Sigmoid colon (tissue), 7 donors: Measurements from ENCODE around the gene PPP1R10. TPM values are rescaled to one million over a fixed set of nuclear protein-coding genes. Genes with fewer than 3 reads are reported as not detected.

Experiments
- DNase-seq: peaks from one replicate; pipeline ENCODE4 v3.0.0-alpha.2; 2019
- H3K27ac ChIP-seq, 4 donors: fragments of 200-600 bp; sonication (generic); one replicate each; pipeline ENCODE4 v1.5.1; 2016 to 2019; ENCODE audit warnings: mild to moderate bottlenecking in 1 of 4
- H3K27me3 ChIP-seq, 3 donors: fragments of 200-600 bp; sonication (generic); one replicate each; pipeline ENCODE4 v1.5.1; 2019; ENCODE audit warnings: mild to moderate bottlenecking in 1 of 3
- H3K36me3 ChIP-seq, 4 donors: fragments of 200-600 bp; sonication (generic); one replicate each; pipeline ENCODE4 v1.5.1; 2016 to 2019
- H3K4me1 ChIP-seq, 4 donors: fragments of 200-600 bp; sonication (generic); one replicate each; pipeline ENCODE4 v1.5.1; 2017 to 2019
- H3K4me3 ChIP-seq, 4 donors: fragments of 200-600 bp; sonication (generic); one replicate each; pipeline ENCODE4 v1.5.1; 2017 to 2019; ENCODE audit warnings: mild to moderate bottlenecking in 2 of 4, moderate library complexity in 1 of 4
- H3K9me3 ChIP-seq, 4 donors: fragments of 200-600 bp in 3 of 4; sonication (generic) in 3 of 4; one replicate each; pipeline versions ENCODE4 v1.5.1 to v1.6.1; 2013 to 2019
- CTCF ChIP-seq, 4 experiments: fragments of 450-650 bp in 3 of 4; fragments of 200-600 bp in 1 of 4; IDR thresholded peaks; one replicate each; pipeline ENCODE4 v1.5.1; 2016 to 2019; ENCODE audit warnings: antibody characterized with exemption in 4 of 4, mild to moderate bottlenecking in 3 of 4, moderate library complexity in 2 of 4
- EP300 ChIP-seq, 4 donors: sonication (generic); formaldehyde crosslinking; IDR thresholded peaks; one replicate each; pipeline ENCODE4 v1.6.1; 2017; ENCODE audit warnings: antibody characterized with exemption in 4 of 4
- POLR2A ChIP-seq, 2 donors: fragments of 450-650 bp; IDR thresholded peaks; one replicate each; pipeline ENCODE4 v1.6.1; 2016; ENCODE audit warnings: antibody characterized with exemption in 2 of 2, mild to moderate bottlenecking in 2 of 2, moderate library complexity in 2 of 2
- POLR2AphosphoS5 ChIP-seq, 4 donors: sonication (generic); formaldehyde crosslinking; IDR thresholded peaks; one replicate each; pipeline ENCODE4 v1.6.1; 2017; ENCODE audit warnings: antibody characterized with exemption in 4 of 4
- WGBS, 2 donors: extraction: QIAGEN DNeasy Blood & Tissue Kit; methylation state at CpG; one replicate each; pipeline ENCODE4 v1.1.7; 2013; 5-methylcytosine and 5-hydroxymethylcytosine counted together
- intact Hi-C: fragments of 100-400 bp; cut with DNase I; formaldehyde crosslinking; loops from one replicate; pipeline ENCODE4 v1.15.1; 2023
- polyA plus RNA-seq, 3 donors: library from polyadenylated mRNA; stranded (reverse); fragments of 200-250 nt; gene quantifications; one replicate each; pipeline ENCODE4 v1.2.3, GENCODE V29; 2013
- total RNA-seq, 4 donors: library from RNA; depleted of rRNA; stranded (reverse); fragments of >200 nt; gene quantifications; one replicate each; pipeline ENCODE4 v1.1.0, GENCODE V29; 2016
- donor health status: healthy with polysubstance abuse.
- donor health status: Bipolar disorder and iron deficiency.
- donor health status: healthy.

PPP1R10 gene
- total and polyA plus RNA-seq, 7 donors: 13.8 to 30.6 (median 26.8) TPM

GRCh38 chr6:30614044-30614842 lies 2.8 kb downstream of the PPP1R10 start:
- Histone ChIP-seq H3K4me3 (peak overlapping the region; percentile 59 to 79 (median 72)), H3K9me3 (no peaks in the 10 kb centered on the region), H3K27ac (peak overlapping the region; percentile 89 to 98 (median 95)), H3K4me1 (peaks cover 0 to 65% (median 60%) of the 10 kb centered on the region in 4 donors), H3K27me3 (no peaks in the 10 kb centered on the region), H3K36me3 (peaks cover 9 to 16% (median 12%) of the 10 kb centered on the region in 4 donors)
- TF ChIP-seq POLR2AphosphoS5 (IDR thresholded peaks at IDR 0.05) (peak in 1 of 4 donors; percentile 24), POLR2A (IDR thresholded peaks at IDR 0.05) (no peak)
- peak; percentile 59 for DNase-seq
- intact Hi-C loops: loop anchor here (10.0 kb wide), 1 partner anchor 1211 kb away; the partner anchor contains the start of gene HSPA1B
- 21 to 27% methylated on average over 8 of the region's 8 CpGs for WGBS, 2 donors

DNA sequence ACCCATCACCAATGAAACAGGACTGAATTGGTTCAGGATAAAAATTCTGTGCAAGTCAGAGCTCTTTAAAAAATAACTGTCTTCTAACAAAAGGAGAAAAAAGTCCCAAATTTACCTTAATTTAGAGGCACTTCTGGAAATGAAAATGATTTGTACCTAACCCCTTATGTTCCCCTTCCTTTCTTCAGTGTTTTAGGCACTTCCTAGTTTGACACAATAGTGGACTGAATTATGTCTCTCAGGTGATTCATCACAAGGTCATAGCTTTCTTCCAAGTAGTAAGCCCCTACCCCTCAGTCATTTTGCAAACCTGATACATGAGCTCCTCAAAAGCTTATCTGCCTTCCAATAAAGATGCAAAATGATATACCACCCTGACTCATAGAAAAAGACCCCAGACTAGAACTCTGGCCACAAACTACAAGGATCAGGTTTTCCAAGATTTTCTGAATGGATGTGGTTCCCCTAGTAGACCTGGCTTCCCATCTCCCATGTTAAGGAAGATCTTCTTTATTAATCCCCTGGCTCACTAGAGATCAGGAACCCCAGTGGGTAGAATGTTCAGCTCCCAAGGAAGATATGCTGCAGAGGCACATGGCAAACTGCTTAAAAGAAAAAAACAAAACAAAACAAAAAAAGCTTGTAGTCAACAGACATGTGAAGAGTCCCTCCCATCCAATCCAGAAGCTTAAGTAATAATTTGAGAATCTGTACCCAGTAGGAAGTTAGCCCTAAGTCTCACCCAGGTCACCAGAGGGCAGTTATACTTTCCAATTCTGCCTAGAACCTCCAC lies 3.6 kb downstream of the PPP1R10 start:
- intact Hi-C loops: loop anchor here (10.0 kb wide), 1 partner anchor 1211 kb away; the partner anchor contains the start of gene HSPA1B
- no peaks in the 10 kb centered on the region for H3K9me3 ChIP-seq
- peak overlapping the region in 2 of 4 donors; percentile 78 to 79 for H3K4me3 ChIP-seq
- TF ChIP-seq CTCF (IDR thresholded peaks at IDR 0.05): no peak
- no peak for TF ChIP-seq POLR2A (IDR thresholded peaks at IDR 0.05)
- TF ChIP-seq POLR2AphosphoS5 (IDR thresholded peaks at IDR 0.05): peak in 1 of 4 donors; percentile 26
- TF ChIP-seq EP300 (IDR thresholded peaks at IDR 0.05): no peak
- no peaks in the 10 kb centered on the region for H3K27me3 ChIP-seq
- peak overlapping the region; percentile 89 to 98 (median 95) for H3K27ac ChIP-seq
- H3K4me1 ChIP-seq: peaks cover 0 to 60% (median 52%) of the 10 kb centered on the region in 4 donors
- peak; percentile 13 for DNase-seq
- H3K36me3 ChIP-seq: peaks cover 17 to 24% (median 20%) of the 10 kb centered on the region in 4 donors

DNA sequence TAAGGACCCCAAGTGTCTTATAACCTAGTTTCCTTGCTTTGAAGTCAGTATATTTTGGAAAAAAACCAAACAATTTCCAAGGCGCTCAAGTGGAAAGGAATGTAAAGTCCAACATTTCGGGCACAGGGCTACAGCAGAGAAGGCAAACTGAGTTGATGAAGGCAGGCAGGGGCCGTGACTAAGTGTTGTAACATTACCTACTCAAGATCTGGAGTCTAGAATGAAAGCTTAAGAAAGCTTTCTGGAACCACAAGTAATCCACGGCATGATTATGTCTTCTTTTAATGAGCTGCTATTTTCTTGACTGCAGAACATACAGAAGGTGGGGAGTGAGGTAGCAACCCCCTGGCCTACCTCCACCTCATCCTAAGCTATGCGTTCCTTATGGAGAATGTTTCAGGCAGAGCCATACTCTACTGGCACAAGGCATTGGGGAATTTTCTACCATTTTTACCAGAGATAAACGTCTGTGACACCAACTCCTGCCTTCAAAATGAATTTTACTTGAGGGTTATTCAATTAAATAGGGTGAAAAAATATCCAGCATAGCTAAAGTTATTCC lies 4.3 kb downstream of the PPP1R10 start:
- intact Hi-C loops: loop anchor here (10.0 kb wide), 1 partner anchor 1212 kb away; the partner anchor contains the start of gene HSPA1B

GRCh38 chr6:30612213-30612612 lies 4.8 kb downstream of the PPP1R10 start:
- no peak for TF ChIP-seq EP300 (IDR thresholded peaks at IDR 0.05)
- peak in 2 of 4 donors; percentile 2 to 3 for TF ChIP-seq POLR2AphosphoS5 (IDR thresholded peaks at IDR 0.05)
- peak in 2 of 4 experiments; percentile 16 to 23 for TF ChIP-seq CTCF (IDR thresholded peaks at IDR 0.05)
- intact Hi-C loops: loop anchor here (10.0 kb wide), 1 partner anchor 1213 kb away; the partner anchor contains the start of gene HSPA1B
- Histone ChIP-seq H3K36me3 (peaks cover 29 to 36% (median 31%) of the 10 kb centered on the region in 4 donors), H3K27me3 (no peaks in the 10 kb centered on the region), H3K9me3 (no peaks in the 10 kb centered on the region), H3K27ac (peak overlapping the region; percentile 89 to 98 (median 95)), H3K4me3 (no peak overlapping the region), H3K4me1 (peaks cover 0 to 56% (median 48%) of the 10 kb centered on the region in 4 donors)
- DNase-seq: no peak
- 77 to 89% methylated on average over 1 of the region's 1 CpG for WGBS, 2 donors

More for the DNA sequence above, 4.3 kb downstream of the PPP1R10 start:
- DNase-seq: peak; percentile 63
- 75 to 78% methylated on average over 6 of the region's 6 CpGs for WGBS, 2 donors
- Histone ChIP-seq H3K4me3 (no peak overlapping the region), H3K9me3 (no peaks in the 10 kb centered on the region), H3K27me3 (no peaks in the 10 kb centered on the region), H3K36me3 (peaks cover 23 to 31% (median 25%) of the 10 kb centered on the region in 4 donors), H3K27ac (peak overlapping the region; percentile 89 to 98 (median 95)), H3K4me1 (peaks cover 0 to 56% (median 48%) of the 10 kb centered on the region in 4 donors)
- TF ChIP-seq CTCF (IDR thresholded peaks at IDR 0.05): no peak
- peak in 2 of 4 donors; percentile 17 to 50 for TF ChIP-seq POLR2AphosphoS5 (IDR thresholded peaks at IDR 0.05)
- TF ChIP-seq EP300 (IDR thresholded peaks at IDR 0.05): no peak
- TF ChIP-seq POLR2A (IDR thresholded peaks at IDR 0.05): peak in 1 of 2 donors; percentile 5
